GM12878 (cell line): ENCODE measurements around the gene TUBB. TPM values are rescaled to one million over a fixed set of nuclear protein-coding genes. Genes with fewer than 3 reads are reported as not detected.

Source experiments
- BCL11A ChIP-seq: IDR thresholded peaks from 2 replicates; pipeline ENCODE4 v1.6.1; 2011; ENCODE audit warnings: low read depth, low read length
- BHLHE40 ChIP-seq, 2 experiments: fragments of 450-650 bp in 1 of 2; IDR thresholded peaks; 2 replicates each; pipeline ENCODE4 v1.6.1; 2011 to 2017; ENCODE audit warnings: low read depth in 2 of 2, borderline replicate concordance in 1 of 2, improper control_type of control experiment in 1 of 2, low read length in 1 of 2, mild to moderate bottlenecking in 1 of 2
- EP300 ChIP-seq, 2 experiments: fragments of 150-350 bp in 1 of 2; IDR thresholded peaks; 2 replicates each; pipeline ENCODE4 v1.6.1; 2011 to 2012; ENCODE audit warnings: low read depth in 2 of 2, low read length in 2 of 2, borderline replicate concordance in 1 of 2, improper control_type of control experiment in 1 of 2, inconsistent platforms in 1 of 2; ENCODE audit not compliant: control insufficient read depth in 1 of 2
- EZH2 ChIP-seq: IDR thresholded peaks from 2 replicates; pipeline ENCODE4 v1.6.1; 2012; ENCODE audit warnings: low read depth, mild to moderate bottlenecking, control low read depth, inconsistent platforms, low read length, borderline replicate concordance; ENCODE audit not compliant: control insufficient read depth
- IRF4 ChIP-seq: IDR thresholded peaks from 2 replicates; pipeline ENCODE4 v1.6.1; 2011; ENCODE audit warnings: low read depth, low read length
- JUNB ChIP-seq: IDR thresholded peaks from 2 replicates; pipeline ENCODE4 v1.6.1; 2016; ENCODE audit warnings: antibody characterized with exemption, mild to moderate bottlenecking
- MEF2A ChIP-seq: IDR thresholded peaks from 2 replicates; pipeline ENCODE4 v1.6.1; 2011; ENCODE audit warnings: low read depth, mild to moderate bottlenecking, low read length, moderate library complexity; ENCODE audit not compliant: insufficient read depth
- NFYA ChIP-seq: IDR thresholded peaks from 2 replicates; pipeline ENCODE4 v1.6.1; 2011; ENCODE audit warnings: low read depth, mild to moderate bottlenecking, low read length, improper control_type of control experiment, borderline replicate concordance
- PML ChIP-seq: IDR thresholded peaks from 2 replicates; pipeline ENCODE4 v1.6.1; 2012; ENCODE audit warnings: low read length, inconsistent platforms
- RFX5 ChIP-seq: IDR thresholded peaks from 2 replicates; pipeline ENCODE4 v1.6.1; 2011; ENCODE audit warnings: low read depth, low read length, improper control_type of control experiment
- TCF3 ChIP-seq: IDR thresholded peaks from 2 replicates; pipeline ENCODE4 v1.6.1; 2012; ENCODE audit warnings: low read depth, mild to moderate bottlenecking, low read length, borderline replicate concordance; ENCODE audit not compliant: insufficient read depth
- YY1 ChIP-seq: IDR thresholded peaks from 2 replicates; pipeline ENCODE4 v1.6.1; 2011; ENCODE audit warnings: low read depth, mild to moderate bottlenecking, low read length
- ZNF622 ChIP-seq: fragments of 450-650 bp; IDR thresholded peaks from 2 replicates; pipeline ENCODE4 v1.6.1; 2017; ENCODE audit warnings: mild to moderate bottlenecking, inconsistent platforms
- polyA plus RNA-seq, 11 experiments: library from polyadenylated mRNA; depleted of rRNA in 4 of 11; unstranded in 6 of 11; stranded (reverse) in 5 of 11; fragments of >200 nt; fragmentation: Nextera tagmentation in 4 of 11; fragmentation: Illumina TruSeq in 1 of 11; extraction: Ambion mirVana in 4 of 11; extraction: Trizol in 1 of 11; gene quantifications; 1 replicate in 1 of 11; 2 replicates in 10 of 11; pipeline versions ENCODE4 v1.2.1 to v1.2.3, GENCODE V29; 2011 to 2016; ENCODE audit warnings: inconsistent platforms in 2 of 11, missing spikeins in 2 of 11, low read depth in 1 of 11
- total RNA-seq, 4 experiments: library from RNA; depleted of rRNA in 3 of 4; stranded (reverse); fragments of >200 nt in 3 of 4; fragmentation: Illumina TruSeq in 1 of 4; extraction: Trizol in 1 of 4; gene quantifications; 2 replicates each; pipeline versions ENCODE4 v1.2.1 to v1.2.3, GENCODE V29; 2013 to 2021
- TF ChIP-seq, protein P1 (sequence below): IDR thresholded peaks from 2 replicates; pipeline ENCODE4 v1.6.1; 2012; ENCODE audit warnings: improper control_type of control experiment, low read depth, low read length; ENCODE audit not compliant: insufficient replicate concordance
- TF ChIP-seq, protein P2 (sequence below): fragments of 450-650 bp; IDR thresholded peaks from 2 replicates; pipeline ENCODE4 v1.6.1; 2017; ENCODE audit warnings: antibody characterized with exemption, mild to moderate bottlenecking, moderate library complexity
- TF ChIP-seq, protein P3 (sequence below): IDR thresholded peaks from 2 replicates; pipeline ENCODE4 v1.6.1; 2011; ENCODE audit warnings: low read depth, mild to moderate bottlenecking, low read length, moderate library complexity, borderline replicate concordance; ENCODE audit errors: extremely low read depth
- TF ChIP-seq, protein P4 (sequence below): IDR thresholded peaks from 2 replicates; pipeline ENCODE4 v1.6.1; 2012; ENCODE audit warnings: mild to moderate bottlenecking, low read depth, low read length

Gene TUBB
- total and polyA plus RNA-seq, 10 of the 15 experiments (the other 5 are each of a cell fraction or from before 2014, with no cell fraction given): 1,039 to 3,052 (median 1,656) TPM

DNA sequence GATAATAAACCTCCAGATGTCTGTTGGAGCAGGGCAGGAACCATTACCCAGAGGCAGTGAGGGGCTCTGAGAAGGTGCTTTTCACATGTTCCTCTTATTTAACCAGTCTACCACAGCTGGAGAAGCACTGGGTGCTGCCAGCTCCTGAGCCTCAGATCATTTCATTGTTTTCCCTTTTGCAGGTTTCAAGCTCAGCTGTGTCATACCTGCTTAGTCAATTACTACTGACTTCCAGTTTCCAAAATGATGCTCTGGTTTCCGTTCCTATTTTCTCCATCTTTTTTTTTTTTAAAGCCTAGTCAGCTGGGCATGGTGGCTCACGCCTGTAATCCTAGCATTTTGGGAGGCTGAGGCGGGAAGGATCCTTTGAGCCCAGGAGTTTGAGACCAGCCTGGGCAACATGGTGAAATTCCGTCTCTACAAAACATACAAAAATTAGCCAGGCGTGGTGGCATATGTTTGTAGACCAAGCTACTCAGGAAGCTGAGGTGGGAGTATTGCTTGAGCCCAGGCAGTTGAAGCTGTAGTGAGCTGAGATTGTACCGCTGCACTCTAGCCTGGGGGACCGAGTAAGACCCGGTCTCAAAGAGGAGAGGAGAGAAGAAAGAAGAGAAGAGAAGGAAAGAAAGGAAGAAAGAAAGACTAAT lies 15.6 kb downstream of the TUBB start (continued):
- TF ChIP-seq, protein P1, sequence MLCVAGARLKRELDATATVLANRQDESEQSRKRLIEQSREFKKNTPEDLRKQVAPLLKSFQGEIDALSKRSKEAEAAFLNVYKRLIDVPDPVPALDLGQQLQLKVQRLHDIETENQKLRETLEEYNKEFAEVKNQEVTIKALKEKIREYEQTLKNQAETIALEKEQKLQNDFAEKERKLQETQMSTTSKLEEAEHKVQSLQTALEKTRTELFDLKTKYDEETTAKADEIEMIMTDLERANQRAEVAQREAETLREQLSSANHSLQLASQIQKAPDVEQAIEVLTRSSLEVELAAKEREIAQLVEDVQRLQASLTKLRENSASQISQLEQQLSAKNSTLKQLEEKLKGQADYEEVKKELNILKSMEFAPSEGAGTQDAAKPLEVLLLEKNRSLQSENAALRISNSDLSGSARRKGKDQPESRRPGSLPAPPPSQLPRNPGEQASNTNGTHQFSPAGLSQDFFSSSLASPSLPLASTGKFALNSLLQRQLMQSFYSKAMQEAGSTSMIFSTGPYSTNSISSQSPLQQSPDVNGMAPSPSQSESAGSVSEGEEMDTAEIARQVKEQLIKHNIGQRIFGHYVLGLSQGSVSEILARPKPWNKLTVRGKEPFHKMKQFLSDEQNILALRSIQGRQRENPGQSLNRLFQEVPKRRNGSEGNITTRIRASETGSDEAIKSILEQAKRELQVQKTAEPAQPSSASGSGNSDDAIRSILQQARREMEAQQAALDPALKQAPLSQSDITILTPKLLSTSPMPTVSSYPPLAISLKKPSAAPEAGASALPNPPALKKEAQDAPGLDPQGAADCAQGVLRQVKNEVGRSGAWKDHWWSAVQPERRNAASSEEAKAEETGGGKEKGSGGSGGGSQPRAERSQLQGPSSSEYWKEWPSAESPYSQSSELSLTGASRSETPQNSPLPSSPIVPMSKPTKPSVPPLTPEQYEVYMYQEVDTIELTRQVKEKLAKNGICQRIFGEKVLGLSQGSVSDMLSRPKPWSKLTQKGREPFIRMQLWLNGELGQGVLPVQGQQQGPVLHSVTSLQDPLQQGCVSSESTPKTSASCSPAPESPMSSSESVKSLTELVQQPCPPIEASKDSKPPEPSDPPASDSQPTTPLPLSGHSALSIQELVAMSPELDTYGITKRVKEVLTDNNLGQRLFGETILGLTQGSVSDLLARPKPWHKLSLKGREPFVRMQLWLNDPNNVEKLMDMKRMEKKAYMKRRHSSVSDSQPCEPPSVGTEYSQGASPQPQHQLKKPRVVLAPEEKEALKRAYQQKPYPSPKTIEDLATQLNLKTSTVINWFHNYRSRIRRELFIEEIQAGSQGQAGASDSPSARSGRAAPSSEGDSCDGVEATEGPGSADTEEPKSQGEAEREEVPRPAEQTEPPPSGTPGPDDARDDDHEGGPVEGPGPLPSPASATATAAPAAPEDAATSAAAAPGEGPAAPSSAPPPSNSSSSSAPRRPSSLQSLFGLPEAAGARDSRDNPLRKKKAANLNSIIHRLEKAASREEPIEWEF: peak; percentile 40
- TF ChIP-seq NFYA (no peak), EZH2 (no peak), EP300 (IDR thresholded peaks at IDR 0.05; ENCODE audit: borderline replicate concordance in 1 of 2, control insufficient read depth in 1 of 2, low read depth in 2 of 2, low read length in 2 of 2) (peak in 1 of 2 experiments; percentile 27; a peak in 1 of 4 replicates), PML (no peak), BHLHE40 (IDR thresholded peaks at IDR 0.05; ENCODE audit: borderline replicate concordance in 1 of 2, low read depth in 2 of 2, low read length in 1 of 2) (no peak; a peak in 1 of 4 replicates), YY1 (no peak), JUNB (peak; percentile 66), IRF4 (0 out of 2 replicates have a peak, but pooled peaks have one; percentile 27), MEF2A (no peak), ZNF622 (no peak), RFX5 (no peak), BCL11A (0 out of 2 replicates have a peak, but pooled peaks have one; percentile 21), TCF3 (no peak)
- TF ChIP-seq, protein P2, sequence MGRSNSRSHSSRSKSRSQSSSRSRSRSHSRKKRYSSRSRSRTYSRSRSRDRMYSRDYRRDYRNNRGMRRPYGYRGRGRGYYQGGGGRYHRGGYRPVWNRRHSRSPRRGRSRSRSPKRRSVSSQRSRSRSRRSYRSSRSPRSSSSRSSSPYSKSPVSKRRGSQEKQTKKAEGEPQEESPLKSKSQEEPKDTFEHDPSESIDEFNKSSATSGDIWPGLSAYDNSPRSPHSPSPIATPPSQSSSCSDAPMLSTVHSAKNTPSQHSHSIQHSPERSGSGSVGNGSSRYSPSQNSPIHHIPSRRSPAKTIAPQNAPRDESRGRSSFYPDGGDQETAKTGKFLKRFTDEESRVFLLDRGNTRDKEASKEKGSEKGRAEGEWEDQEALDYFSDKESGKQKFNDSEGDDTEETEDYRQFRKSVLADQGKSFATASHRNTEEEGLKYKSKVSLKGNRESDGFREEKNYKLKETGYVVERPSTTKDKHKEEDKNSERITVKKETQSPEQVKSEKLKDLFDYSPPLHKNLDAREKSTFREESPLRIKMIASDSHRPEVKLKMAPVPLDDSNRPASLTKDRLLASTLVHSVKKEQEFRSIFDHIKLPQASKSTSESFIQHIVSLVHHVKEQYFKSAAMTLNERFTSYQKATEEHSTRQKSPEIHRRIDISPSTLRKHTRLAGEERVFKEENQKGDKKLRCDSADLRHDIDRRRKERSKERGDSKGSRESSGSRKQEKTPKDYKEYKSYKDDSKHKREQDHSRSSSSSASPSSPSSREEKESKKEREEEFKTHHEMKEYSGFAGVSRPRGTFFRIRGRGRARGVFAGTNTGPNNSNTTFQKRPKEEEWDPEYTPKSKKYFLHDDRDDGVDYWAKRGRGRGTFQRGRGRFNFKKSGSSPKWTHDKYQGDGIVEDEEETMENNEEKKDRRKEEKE: no peak
- TF ChIP-seq, protein P3, sequence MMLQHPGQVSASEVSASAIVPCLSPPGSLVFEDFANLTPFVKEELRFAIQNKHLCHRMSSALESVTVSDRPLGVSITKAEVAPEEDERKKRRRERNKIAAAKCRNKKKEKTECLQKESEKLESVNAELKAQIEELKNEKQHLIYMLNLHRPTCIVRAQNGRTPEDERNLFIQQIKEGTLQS: no peak
- TF ChIP-seq, protein P4, sequence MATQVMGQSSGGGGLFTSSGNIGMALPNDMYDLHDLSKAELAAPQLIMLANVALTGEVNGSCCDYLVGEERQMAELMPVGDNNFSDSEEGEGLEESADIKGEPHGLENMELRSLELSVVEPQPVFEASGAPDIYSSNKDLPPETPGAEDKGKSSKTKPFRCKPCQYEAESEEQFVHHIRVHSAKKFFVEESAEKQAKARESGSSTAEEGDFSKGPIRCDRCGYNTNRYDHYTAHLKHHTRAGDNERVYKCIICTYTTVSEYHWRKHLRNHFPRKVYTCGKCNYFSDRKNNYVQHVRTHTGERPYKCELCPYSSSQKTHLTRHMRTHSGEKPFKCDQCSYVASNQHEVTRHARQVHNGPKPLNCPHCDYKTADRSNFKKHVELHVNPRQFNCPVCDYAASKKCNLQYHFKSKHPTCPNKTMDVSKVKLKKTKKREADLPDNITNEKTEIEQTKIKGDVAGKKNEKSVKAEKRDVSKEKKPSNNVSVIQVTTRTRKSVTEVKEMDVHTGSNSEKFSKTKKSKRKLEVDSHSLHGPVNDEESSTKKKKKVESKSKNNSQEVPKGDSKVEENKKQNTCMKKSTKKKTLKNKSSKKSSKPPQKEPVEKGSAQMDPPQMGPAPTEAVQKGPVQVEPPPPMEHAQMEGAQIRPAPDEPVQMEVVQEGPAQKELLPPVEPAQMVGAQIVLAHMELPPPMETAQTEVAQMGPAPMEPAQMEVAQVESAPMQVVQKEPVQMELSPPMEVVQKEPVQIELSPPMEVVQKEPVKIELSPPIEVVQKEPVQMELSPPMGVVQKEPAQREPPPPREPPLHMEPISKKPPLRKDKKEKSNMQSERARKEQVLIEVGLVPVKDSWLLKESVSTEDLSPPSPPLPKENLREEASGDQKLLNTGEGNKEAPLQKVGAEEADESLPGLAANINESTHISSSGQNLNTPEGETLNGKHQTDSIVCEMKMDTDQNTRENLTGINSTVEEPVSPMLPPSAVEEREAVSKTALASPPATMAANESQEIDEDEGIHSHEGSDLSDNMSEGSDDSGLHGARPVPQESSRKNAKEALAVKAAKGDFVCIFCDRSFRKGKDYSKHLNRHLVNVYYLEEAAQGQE: no peak
